ENCODE results near the gene LRRC10B.
A peak's percentile ranks its signal among the peaks of the same experiment; 100 is the strongest.

LRRC10B gene

DNA sequence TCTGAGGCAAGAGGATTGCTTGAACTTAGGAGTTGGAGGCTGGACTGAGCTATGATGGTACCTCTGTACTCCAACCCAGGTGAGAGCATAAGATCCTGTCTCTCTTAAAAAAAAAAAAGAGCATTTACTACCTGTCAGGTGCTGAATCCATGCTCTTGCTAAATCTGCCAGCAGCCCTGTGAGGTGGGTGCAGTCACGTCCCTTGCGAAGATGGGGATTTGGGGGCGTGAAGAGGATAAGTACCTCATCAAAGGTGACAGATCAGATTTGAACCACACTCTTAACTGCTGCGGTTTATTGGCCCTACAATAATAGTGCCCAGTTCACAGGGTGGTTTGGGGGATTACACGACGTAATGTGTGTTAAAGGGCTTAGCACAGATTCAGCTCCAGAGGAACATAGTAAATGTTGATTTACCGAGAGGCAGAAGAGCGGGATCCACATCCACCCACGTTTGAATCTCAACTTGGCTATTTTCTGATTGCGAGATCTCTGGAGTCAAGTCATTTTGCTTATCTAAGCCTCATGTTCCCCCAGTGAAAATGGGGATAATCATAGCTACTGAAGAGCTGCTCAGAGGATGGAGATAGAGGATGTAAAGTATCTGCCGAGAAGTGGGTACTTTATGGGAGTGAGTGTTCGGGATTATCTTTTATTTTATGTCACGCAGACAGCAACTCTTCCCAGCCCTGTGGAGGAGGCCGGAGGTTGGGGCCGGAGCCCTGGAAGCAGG, 28.1 kb upstream of the LRRC10B start:
- DNase-seq (ENCODE audit: insufficient read length, low spot score) (no peak), FAIRE-seq (no peak)
- no peak for TF ChIP-seq POLR2A (IDR thresholded peaks at IDR 0.05; ENCODE audit: low read depth, low read length)

- FAIRE-seq (no peak), DNase-seq (ENCODE audit: insufficient read length, low spot score) (no peak)
- no peak for TF ChIP-seq POLR2A (IDR thresholded peaks at IDR 0.05; ENCODE audit: low read depth, low read length)
Observed at GRCh38 chr11:61480994-61481335, 27.6 kb upstream of the LRRC10B start.

- no peak for TF ChIP-seq POLR2A (IDR thresholded peaks at IDR 0.05; ENCODE audit: low read depth, low read length)
- FAIRE-seq = no peak
- DNase-seq (ENCODE audit: insufficient read length, low spot score) = no peak
Observed at GRCh38 chr11:61481806-61482205, 26.7 kb upstream of the LRRC10B start.

DNA sequence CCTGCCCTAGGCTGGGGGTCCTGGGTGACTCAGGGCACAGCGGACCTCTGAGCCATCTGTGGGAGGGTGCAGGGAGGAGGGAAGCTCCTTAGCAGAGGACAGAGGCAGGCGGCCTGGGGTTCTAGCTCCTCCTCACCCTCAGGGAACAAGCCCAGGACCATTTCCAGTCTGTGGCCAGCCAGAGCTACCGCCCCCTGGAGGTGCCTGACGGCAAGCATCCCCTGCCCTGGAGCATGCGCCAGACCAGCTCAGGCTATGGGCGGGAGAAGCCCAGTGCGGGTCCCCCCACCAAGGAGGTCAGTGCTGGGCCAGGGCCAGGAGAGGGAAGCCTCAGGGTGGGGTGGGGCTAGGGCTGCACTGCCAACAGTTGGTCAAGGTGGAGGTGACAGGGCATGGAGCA, 26.0 kb upstream of the LRRC10B start:
- FAIRE-seq (no peak), DNase-seq (ENCODE audit: insufficient read length, low spot score) (no peak)
- no peak for TF ChIP-seq POLR2A (IDR thresholded peaks at IDR 0.05; ENCODE audit: low read depth, low read length)

DNA sequence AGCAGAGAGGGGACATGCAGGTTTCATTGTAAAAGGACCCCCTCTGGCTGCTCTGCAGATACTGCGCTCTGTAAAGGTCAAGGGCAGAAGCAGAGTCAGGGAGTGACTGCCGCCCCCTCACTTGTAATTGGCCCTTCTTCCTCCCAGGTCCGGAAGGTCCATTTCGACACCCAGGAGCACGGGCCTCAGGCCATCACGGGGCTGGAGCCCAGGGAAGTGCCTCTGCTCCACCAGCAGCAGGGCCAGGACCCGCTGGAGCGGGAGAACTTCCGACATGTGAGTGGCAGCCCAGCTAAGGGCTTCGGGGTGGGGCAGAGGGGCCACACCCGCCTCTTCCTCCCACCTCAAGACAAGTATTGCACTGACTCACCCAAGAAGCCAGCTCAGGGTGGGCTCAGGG, 24.0 kb upstream of the LRRC10B start:
- FAIRE-seq = no peak
- DNase-seq (ENCODE audit: insufficient read length, low spot score) = no peak
- TF ChIP-seq POLR2A (IDR thresholded peaks at IDR 0.05; ENCODE audit: low read depth, low read length) = no peak

DNA sequence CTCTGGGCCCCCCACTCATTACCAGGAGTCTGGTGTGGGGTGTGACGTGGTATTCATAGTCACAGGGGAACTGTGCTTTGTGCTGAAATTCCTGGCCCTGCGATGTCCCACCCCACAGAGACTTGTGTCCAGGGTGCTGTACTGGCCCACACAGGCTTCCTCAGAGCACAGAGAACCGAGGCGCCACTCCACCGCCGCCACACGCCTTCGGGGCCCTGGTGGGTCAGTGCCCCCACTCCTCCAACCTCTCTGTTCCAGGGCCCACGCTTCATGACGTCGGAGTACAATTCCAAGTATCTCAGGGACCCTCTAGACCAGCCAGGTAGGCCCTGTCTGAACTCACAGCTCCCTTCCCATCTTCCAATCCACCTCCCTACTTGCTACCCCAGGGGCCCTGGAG, 23.5 kb upstream of the LRRC10B start:
- TF ChIP-seq POLR2A (IDR thresholded peaks at IDR 0.05; ENCODE audit: low read depth, low read length) = no peak
- FAIRE-seq = no peak

GRCh38 chr11:61486011-61486620, 22.4 kb upstream of the LRRC10B start:
- DNase-seq (ENCODE audit: insufficient read length, low spot score) (no peak), FAIRE-seq (no peak)
- TF ChIP-seq POLR2A (IDR thresholded peaks at IDR 0.05; ENCODE audit: low read depth, low read length) = no peak

More for the DNA sequence above, 23.5 kb upstream of the LRRC10B start:
- DNase-seq (ENCODE audit: insufficient read length, low spot score) = no peak

GRCh38 chr11:61486779-61487178, 21.8 kb upstream of the LRRC10B start:
- DNase-seq (ENCODE audit: insufficient read length, low spot score) = peak; percentile 70
- TF ChIP-seq POLR2A (IDR thresholded peaks at IDR 0.05; ENCODE audit: low read depth, low read length) = no peak
- FAIRE-seq = no peak

DNA sequence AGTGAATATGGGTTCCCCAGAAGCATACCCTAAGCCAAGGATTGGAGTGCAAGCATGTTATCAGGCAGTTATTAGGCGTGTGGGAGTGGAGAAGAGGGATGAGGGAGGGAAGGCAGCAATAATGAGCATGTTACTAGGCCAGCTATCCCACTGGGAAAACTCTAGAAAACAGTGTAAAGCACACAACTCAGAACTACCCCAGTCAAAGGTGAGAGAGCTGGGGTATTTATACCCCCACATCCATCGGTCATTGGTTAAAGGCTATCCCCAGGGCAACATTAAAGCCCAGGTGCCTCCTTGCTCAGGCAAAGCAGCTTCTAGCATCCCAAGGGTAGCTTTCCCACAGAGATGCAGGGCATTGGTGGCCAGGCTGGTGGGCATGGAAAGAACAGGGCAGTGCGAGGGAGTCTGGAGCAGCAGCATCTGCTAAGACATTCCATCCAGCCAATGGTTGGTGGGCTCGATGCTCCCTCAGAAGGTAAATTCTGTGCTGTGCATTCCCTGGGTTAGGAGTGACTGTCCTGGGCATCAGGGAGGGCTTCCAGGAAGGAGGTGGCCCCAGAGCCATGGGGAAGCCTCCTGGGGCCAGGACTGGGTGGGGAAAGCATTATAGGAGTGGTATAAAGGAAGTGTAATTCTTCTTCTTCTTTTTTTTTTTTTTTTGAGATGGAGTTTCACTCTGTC, 21.1 kb upstream of the LRRC10B start:
- no peak for TF ChIP-seq POLR2A (IDR thresholded peaks at IDR 0.05; ENCODE audit: low read depth, low read length)
- FAIRE-seq (no peak), DNase-seq (ENCODE audit: insufficient read length, low spot score) (no peak)

DNA sequence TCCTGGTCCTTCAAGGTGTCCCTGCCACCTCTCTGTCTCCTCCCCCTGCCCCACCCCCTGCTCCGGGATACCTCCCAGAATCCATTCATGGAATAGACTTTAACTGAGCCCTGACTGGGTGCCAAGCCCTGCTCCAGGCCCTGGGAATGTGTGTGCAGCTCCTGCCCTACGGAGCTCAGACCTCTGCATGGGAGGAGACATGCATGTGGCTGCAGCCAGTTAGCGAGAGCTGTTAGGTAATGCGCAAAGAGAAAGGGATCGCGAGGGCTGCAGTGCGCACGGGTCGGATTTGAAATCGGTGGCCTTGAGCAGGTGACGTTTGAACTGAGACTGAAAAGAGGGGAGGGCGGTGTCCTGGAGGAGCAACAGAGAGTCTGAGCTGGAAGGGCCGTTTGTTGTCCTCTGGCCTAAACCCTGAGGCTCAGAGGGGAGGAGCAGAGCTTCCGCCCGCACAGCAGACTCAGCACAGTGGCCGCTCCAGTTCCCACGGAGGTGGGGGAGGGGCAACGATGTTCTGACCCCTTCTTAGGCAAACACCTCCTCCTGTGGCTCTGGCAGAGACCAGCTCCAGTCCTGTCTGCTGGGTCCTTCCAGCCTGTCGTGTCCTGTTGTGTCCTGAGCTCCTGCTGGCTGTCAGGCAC, 19.8 kb upstream of the LRRC10B start:
- no peak for FAIRE-seq
- no peak for TF ChIP-seq POLR2A (IDR thresholded peaks at IDR 0.05; ENCODE audit: low read depth, low read length)
- DNase-seq (ENCODE audit: insufficient read length, low spot score) = no peak

DNA sequence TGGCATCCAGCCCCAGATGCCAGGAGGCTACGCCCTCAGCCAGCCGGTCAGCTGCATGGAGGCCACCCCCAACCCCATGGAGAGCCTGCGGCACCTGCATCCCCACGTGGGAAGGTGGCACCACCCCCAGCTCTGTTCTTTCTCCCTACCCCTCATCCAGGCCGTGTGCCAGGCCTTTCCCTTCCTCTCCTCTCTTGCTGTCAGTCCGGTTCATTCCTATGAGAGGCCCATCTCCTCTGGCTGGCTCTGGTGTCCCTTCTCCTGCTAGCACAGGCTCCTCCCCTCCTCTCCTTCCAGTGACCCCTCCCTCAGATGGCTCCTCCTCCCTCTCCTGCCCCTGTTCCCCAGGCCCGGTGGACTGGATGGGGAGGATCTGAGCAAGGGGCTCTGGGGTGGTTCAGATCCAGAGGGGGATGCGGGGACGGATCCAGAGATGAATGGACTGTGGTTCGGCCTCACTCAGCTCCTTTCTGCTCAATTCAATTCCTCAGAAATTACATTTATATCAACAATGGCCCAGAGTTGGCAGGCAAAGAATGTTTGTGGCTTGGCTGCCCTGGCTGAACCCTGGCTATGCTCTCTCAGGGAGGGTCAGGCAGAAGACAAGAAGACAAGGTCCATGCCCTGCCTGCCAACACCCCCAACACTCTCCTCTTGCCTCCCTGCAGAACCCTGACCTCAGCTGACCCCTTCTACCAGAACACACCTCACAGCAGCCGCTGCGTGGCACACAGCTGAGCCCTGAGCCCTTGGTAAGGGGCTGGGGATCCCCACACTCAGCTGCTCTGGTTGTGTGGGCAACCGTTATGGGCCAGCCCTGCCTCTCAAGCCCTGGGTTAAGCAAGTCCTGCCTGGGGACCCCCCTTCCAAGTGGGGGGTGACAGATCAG, 18.5 kb upstream of the LRRC10B start:
- no peak for TF ChIP-seq POLR2A (IDR thresholded peaks at IDR 0.05; ENCODE audit: low read depth, low read length)
- no peak for DNase-seq (ENCODE audit: insufficient read length, low spot score)
- no peak for FAIRE-seq

DNA sequence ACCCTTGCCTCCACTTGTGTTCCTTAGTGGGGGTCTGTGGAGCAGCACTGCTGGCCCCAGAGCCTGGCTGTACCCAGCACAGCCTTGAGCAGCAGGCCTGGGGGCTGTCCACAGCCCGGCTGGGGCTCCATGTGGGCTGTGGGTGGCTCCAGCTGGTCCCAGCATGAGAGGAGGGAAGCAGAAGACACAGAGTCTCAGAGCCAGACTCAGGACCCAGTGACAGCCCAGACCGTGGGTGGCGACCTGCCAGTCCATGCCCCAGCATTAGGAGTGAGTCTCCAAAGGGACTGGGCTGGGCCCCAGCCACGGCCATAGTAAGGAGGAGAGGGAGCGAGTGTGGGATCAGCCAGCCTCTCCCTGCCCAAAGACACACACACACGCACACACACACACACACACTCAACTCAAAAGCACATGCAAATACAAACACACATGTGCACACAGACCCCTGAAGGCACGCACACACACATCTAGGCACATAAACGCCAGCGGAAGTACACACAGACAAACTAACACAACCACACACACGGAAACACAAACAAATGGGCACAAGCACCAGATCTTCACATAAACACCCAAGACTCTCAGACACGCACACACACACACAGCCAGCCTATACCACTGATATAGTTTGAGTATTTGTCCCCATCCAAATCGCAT, 16.7 kb upstream of the LRRC10B start:
- no peak for TF ChIP-seq POLR2A (IDR thresholded peaks at IDR 0.05; ENCODE audit: low read depth, low read length)
- FAIRE-seq (no peak), DNase-seq (ENCODE audit: insufficient read length, low spot score) (no peak)

DNA sequence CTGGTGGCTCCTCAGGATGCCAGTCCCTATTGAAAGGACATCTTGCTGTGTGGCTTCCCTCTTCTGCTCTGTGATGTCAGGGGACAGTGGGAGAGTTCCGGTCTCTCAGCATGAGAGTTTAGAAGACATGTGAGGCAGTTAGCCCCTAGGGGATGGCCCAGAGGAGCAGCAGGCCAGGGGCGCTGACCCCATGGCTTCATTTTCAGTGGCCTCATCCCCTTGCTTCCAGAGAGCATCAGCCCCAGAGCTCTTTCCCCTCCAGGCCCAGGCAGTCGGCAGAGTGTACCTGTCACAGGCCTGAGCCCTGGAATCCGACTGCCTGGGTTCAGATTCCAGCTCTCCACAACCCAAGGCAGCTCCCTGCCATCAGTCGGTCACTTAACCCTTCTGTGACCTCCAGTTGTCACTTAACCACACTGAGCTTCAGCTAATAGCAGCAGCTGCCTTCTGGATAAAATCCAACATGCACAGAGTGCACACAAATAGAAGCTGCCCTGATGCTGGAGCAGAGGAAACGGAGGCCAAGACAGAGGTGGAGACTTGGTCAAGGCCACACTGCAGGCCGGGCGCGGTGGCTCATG, 14.1 kb upstream of the LRRC10B start:
- DNase-seq (ENCODE audit: insufficient read length, low spot score) = no peak
- TF ChIP-seq POLR2A (IDR thresholded peaks at IDR 0.05; ENCODE audit: low read depth, low read length) = no peak
- FAIRE-seq = no peak
